Activated T-cell treated with anti-CD3 and anti-CD28 coated beads, Interleukin-2, amount 50 U/mL, for 24 hours (primary cell): ENCODE measurements around the gene C19orf53.

ENCODE experiments used
- DNase-seq: peaks from one replicate; pipeline ENCODE4 v3.0.0-alpha.2; 2020
- H3K27ac Mint-ChIP-seq: 2 replicates; pipeline ENCODE4 v1.8.0; 2020; ENCODE audit warnings: mild to moderate bottlenecking, mixed read lengths
- H3K27me3 Mint-ChIP-seq: 2 replicates; pipeline ENCODE4 v1.8.0; 2020; ENCODE audit warnings: mixed read lengths
- H3K36me3 Mint-ChIP-seq: 2 replicates; pipeline ENCODE4 v1.8.0; 2020; ENCODE audit warnings: low read depth, mixed read lengths
- H3K4me1 Mint-ChIP-seq: 2 replicates; pipeline ENCODE4 v1.8.0; 2020; ENCODE audit warnings: low read depth, mixed read lengths
- H3K4me3 Mint-ChIP-seq: 2 replicates; pipeline ENCODE4 v1.8.0; 2020; ENCODE audit warnings: mild to moderate bottlenecking, moderate library complexity, mixed read lengths
- H3K9me3 Mint-ChIP-seq: 2 replicates; pipeline ENCODE4 v1.8.0; 2020; ENCODE audit warnings: mixed read lengths

The C19orf53 gene

DNA sequence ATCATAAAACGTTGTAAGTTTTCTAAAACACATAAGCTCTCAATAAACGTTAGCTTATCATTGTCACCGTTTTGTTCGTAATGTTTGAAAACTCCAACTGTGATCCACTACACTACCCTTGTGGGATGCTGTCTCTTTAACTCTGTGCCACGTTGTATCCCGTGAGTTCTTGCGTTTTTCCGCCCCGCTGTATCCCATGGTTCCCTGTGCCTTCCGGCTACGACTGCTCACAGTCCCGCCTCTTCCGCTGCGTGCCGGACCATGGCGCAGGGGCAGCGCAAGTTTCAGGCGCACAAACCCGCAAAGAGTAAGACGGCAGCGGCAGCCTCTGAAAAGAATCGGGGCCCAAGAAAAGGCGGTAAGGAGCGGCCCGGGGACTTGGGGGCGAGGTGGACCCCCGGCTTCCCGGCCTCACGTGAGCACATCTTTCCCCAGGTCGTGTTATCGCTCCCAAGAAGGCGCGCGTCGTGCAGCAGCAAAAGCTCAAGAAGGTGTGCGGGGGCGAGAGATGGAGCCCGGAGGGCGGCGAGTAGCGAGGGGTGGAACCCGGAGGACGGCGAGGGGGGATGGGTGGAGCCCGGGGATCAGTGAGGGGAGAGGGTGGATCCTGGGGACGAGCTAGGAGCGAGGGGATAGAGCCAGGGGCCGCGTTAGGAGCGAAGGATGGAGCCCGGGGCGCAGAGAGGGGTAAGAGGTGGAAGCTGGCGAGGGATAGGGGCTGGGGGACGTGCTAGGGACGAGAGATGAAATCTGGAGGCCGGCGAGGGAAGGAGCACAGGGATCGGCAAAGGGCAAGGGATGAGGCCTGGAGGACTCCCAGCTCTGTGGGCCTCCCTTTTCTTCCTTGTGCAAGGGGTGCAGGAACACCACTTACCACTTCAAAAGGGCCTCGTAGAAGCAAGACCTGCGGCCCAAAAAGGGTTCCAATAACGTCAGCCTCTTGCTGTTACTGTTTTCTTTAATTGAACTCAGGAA is at the start of gene C19orf53:
C19orf53 (plus strand) TSS at position 240 of the 975 bp plus-strand sequence; CDS start at position 262, 22 bp downstream.
- peak within 1 kb of the TSS; percentile 99 for H3K4me3 Mint-ChIP-seq
- peaks cover 78% of the 10 kb centered on the region for H3K36me3 Mint-ChIP-seq
- H3K27ac Mint-ChIP-seq = peak within 1 kb of the TSS; percentile 98
- H3K9me3 Mint-ChIP-seq = no peaks in the 10 kb centered on the region
- DNase-seq = peak; percentile 88
- no peaks in the 10 kb centered on the region for H3K27me3 Mint-ChIP-seq
- peaks cover 19% of the 10 kb centered on the region for H3K4me1 Mint-ChIP-seq

- Mint-ChIP-seq H3K9me3 (no peaks in the 10 kb centered on the region), H3K4me3 (no peak overlapping the region), H3K36me3 (no peaks in the 10 kb centered on the region), H3K27me3 (no peaks in the 10 kb centered on the region), H3K4me1 (peaks cover 20% of the 10 kb centered on the region), H3K27ac (no peak overlapping the region)
- no peak for DNase-seq
These were observed 47.9 kb upstream of the C19orf53 start for GRCh38 chr19:13726323-13726722.

- Mint-ChIP-seq H3K27me3 (no peaks in the 10 kb centered on the region), H3K9me3 (no peaks in the 10 kb centered on the region), H3K4me3 (no peak overlapping the region), H3K27ac (no peak overlapping the region), H3K4me1 (peaks cover 25% of the 10 kb centered on the region), H3K36me3 (no peaks in the 10 kb centered on the region)
- DNase-seq = no peak
These were observed 46.5 kb upstream of the C19orf53 start for GRCh38 chr19:13727798-13728197.

- Mint-ChIP-seq H3K27me3 (no peaks in the 10 kb centered on the region), H3K27ac (peak overlapping the region; percentile 98), H3K4me3 (peak overlapping the region; percentile 80), H3K4me1 (peaks cover 25% of the 10 kb centered on the region), H3K36me3 (peaks cover 2% of the 10 kb centered on the region), H3K9me3 (no peaks in the 10 kb centered on the region)
- no peak for DNase-seq
These were observed 44.4 kb upstream of the C19orf53 start for GRCh38 chr19:13729859-13730258.

DNA sequence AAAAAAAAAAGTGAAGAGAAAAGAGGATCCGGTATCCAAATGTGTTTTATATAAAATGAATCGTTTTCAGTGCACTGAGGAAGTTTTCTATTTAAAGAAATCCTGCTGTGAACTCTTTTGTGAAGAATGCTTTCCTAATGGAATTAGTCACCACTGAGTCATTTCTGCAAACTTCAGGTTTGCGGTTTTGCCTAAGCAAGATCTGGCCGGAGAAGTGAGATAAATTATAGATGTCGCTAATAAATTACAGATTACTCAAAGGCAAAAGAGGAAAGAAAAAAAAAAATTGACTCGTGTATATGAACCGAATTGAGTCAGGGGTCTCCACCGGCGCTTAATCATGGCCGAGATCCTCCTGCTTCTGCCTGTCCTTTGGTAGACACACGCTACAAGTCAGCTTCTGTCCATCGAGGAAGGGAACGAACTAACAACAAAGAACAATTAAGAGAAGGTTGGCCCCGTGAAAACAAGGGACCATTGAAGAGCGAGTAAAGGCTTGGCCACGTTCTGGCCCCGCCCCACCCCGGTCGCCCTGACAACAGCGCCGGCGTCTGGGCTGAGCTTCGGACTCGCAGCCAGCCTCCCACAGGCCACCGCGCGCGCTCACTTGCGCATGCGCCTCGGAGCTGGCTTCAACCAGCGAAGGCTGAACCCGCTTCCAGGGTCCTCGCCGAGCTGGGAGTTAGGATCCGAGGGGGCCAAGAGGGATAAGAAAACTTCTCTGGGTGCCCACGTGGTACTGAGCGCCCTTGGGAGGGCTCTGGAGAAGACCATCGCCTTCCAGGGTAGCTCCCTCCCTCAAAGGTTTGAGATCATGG is 42.9 kb upstream of the C19orf53 start:
- Mint-ChIP-seq H3K36me3 (peaks cover 6% of the 10 kb centered on the region), H3K4me3 (peak overlapping the region; percentile 80), H3K27me3 (no peaks in the 10 kb centered on the region), H3K27ac (peak overlapping the region; percentile 98), H3K4me1 (peaks cover 25% of the 10 kb centered on the region), H3K9me3 (no peaks in the 10 kb centered on the region)
- peak; percentile 96 for DNase-seq

DNA sequence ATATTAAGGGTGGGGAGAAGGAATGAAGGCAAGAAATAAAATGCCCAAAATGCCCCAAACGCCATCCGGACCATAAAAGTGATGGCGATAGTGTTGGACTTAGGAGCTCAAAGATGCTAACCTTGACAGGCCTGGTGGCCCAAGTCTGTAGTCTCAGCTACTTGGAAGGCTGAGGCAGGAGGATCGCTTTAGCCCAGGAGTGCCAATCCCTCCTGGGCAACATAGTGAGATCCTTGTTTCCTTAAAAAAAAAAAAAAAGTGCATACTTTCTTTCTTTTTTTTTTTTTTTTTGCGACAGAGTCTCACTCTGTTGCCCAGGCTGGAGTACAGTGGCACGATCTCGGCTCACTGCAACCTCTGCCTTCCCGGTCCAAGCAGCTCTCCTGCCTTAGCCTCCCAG is 41.9 kb upstream of the C19orf53 start:
- DNase-seq = no peak
- no peaks in the 10 kb centered on the region for H3K9me3 Mint-ChIP-seq
- peak overlapping the region; percentile 80 for H3K4me3 Mint-ChIP-seq
- H3K27ac Mint-ChIP-seq = peak overlapping the region; percentile 98
- peaks cover 25% of the 10 kb centered on the region for H3K4me1 Mint-ChIP-seq
- no peaks in the 10 kb centered on the region for H3K27me3 Mint-ChIP-seq
- peaks cover 6% of the 10 kb centered on the region for H3K36me3 Mint-ChIP-seq

DNA sequence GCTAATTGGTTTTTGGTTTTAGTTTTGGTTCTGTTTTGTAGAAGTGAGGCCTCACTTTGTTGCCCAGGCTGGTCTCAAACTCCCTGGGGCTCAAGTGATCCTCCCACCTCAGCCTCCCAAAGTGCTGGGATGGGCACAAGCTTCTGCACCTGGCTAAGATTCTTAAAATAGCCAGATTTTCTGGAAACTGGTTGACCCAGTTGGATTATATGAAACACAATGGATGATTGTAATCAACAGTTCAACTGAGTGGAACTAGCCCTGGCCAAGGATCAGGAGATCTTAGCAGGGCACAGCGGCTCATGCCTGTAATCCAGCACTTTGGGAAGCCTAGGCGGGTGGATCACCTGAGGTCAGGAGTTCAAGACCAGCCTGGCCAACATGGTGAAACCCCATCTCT is 39.5 kb upstream of the C19orf53 start:
- Mint-ChIP-seq H3K4me3 (no peak overlapping the region), H3K36me3 (peaks cover 10% of the 10 kb centered on the region), H3K4me1 (peaks cover 21% of the 10 kb centered on the region), H3K9me3 (no peaks in the 10 kb centered on the region), H3K27ac (no peak overlapping the region), H3K27me3 (no peaks in the 10 kb centered on the region)
- DNase-seq = no peak

GRCh38 chr19:13738073-13738472 is 36.2 kb upstream of the C19orf53 start:
- H3K4me3 Mint-ChIP-seq = no peak overlapping the region
- no peaks in the 10 kb centered on the region for H3K27me3 Mint-ChIP-seq
- H3K9me3 Mint-ChIP-seq = no peaks in the 10 kb centered on the region
- DNase-seq = no peak
- H3K36me3 Mint-ChIP-seq = peaks cover 14% of the 10 kb centered on the region
- no peaks in the 10 kb centered on the region for H3K4me1 Mint-ChIP-seq
- no peak overlapping the region for H3K27ac Mint-ChIP-seq

DNA sequence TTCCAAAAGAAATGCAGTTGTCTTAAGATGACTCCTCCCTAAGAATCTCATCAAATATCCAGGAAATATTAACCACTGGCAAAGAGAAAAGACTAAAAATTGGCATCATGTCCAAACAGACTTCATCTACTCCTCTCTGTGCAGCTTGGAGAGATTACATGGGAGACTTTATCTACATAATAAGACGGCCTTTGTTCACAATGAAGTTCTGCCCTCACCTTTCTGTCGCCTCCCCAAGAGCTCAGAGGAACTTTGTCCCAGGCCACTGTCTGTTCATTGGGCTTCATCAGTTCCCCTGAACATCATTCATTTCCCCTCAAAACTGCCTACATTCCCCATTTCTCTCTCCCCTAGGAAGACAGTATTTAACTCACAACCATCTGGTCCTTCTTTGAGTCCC is 32.4 kb upstream of the C19orf53 start:
- peaks cover 8% of the 10 kb centered on the region for H3K36me3 Mint-ChIP-seq
- no peak overlapping the region for H3K27ac Mint-ChIP-seq
- H3K4me1 Mint-ChIP-seq = peaks cover 2% of the 10 kb centered on the region
- H3K27me3 Mint-ChIP-seq = no peaks in the 10 kb centered on the region
- DNase-seq = no peak
- H3K9me3 Mint-ChIP-seq = no peaks in the 10 kb centered on the region
- no peak overlapping the region for H3K4me3 Mint-ChIP-seq

GRCh38 chr19:13742756-13743155 is 31.5 kb upstream of the C19orf53 start:
- H3K27me3 Mint-ChIP-seq = no peaks in the 10 kb centered on the region
- no peak overlapping the region for H3K4me3 Mint-ChIP-seq
- no peak for DNase-seq
- H3K36me3 Mint-ChIP-seq = peaks cover 12% of the 10 kb centered on the region
- no peaks in the 10 kb centered on the region for H3K9me3 Mint-ChIP-seq
- no peak overlapping the region for H3K27ac Mint-ChIP-seq
- peaks cover 7% of the 10 kb centered on the region for H3K4me1 Mint-ChIP-seq

DNA sequence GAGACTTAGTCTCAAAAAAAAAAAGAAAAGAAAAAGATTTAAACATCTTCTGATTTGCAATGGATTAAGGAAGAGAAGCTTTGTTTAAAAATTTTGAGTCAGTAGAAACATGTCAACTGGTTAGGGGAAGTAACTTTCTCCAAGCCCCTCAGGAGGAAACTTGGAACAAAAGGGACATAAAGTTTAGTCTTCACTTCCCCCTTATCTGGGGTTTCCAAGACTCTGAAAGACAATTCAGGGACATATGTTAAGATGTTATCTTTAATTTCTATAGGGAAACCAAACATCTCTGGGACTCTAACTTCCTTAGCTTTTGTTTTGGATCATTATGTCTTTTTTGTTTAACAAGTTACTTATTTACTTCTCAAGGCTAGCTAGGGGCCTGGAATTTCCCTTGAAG is 30.1 kb upstream of the C19orf53 start:
- Mint-ChIP-seq H3K27ac (no peak overlapping the region), H3K36me3 (peaks cover 15% of the 10 kb centered on the region), H3K4me1 (peaks cover 17% of the 10 kb centered on the region), H3K9me3 (no peaks in the 10 kb centered on the region), H3K27me3 (no peaks in the 10 kb centered on the region), H3K4me3 (no peak overlapping the region)
- DNase-seq = no peak

DNA sequence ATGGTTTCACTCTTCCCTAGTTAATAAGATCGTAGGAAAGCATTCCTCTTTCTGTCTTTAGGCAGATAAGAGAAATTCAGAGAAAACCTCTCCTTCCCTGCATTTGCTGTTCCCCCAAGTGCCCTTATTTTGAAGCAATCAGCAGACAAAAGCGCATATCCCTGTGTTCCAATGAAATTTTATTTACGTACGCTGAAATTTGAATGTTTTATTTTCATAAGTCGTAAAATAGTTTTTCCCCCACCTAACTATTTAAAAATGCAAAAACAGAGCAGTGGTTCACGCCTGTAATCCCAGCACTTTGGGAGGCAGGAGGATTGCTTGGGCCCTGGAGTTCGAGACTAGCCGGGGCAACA is 27.2 kb upstream of the C19orf53 start:
- DNase-seq = no peak
- Mint-ChIP-seq H3K4me1 (peaks cover 27% of the 10 kb centered on the region), H3K27me3 (no peaks in the 10 kb centered on the region), H3K4me3 (peak overlapping the region; percentile 94), H3K27ac (peak overlapping the region; percentile 94), H3K36me3 (peaks cover 29% of the 10 kb centered on the region), H3K9me3 (no peaks in the 10 kb centered on the region)

GRCh38 chr19:13748169-13748828 is 26.0 kb upstream of the C19orf53 start:
- no peaks in the 10 kb centered on the region for H3K9me3 Mint-ChIP-seq
- no peak for DNase-seq
- H3K27ac Mint-ChIP-seq = peak overlapping the region; percentile 94
- H3K4me3 Mint-ChIP-seq = peak overlapping the region; percentile 94
- H3K4me1 Mint-ChIP-seq = peaks cover 29% of the 10 kb centered on the region
- peaks cover 41% of the 10 kb centered on the region for H3K36me3 Mint-ChIP-seq
- H3K27me3 Mint-ChIP-seq = no peaks in the 10 kb centered on the region

GRCh38 chr19:13751436-13751835 is 22.8 kb upstream of the C19orf53 start:
- no peak overlapping the region for H3K4me3 Mint-ChIP-seq

More at GRCh38 chr19:13751436-13751835, 22.8 kb upstream of the C19orf53 start:
- H3K9me3 Mint-ChIP-seq = no peaks in the 10 kb centered on the region
- DNase-seq = no peak
- peaks cover 68% of the 10 kb centered on the region for H3K36me3 Mint-ChIP-seq
- H3K4me1 Mint-ChIP-seq = peaks cover 32% of the 10 kb centered on the region
- no peaks in the 10 kb centered on the region for H3K27me3 Mint-ChIP-seq
- peak overlapping the region; percentile 72 for H3K27ac Mint-ChIP-seq
